Superior temporal gyrus (tissue), 1 donor: Measurements from ENCODE around the gene SH3BP4.

Experiments
- DNase-seq: peaks from one replicate; pipeline ENCODE4 v3.0.0-alpha.2; 2016; ENCODE audit errors: extremely low spot score

The SH3BP4 gene

GRCh38 chr2:235087832-235088495 lies 136.1 kb downstream of the SH3BP4 start:
- no peak for DNase-seq

GRCh38 chr2:235088496-235088921 lies 136.7 kb downstream of the SH3BP4 start:
- DNase-seq = no peak

DNA sequence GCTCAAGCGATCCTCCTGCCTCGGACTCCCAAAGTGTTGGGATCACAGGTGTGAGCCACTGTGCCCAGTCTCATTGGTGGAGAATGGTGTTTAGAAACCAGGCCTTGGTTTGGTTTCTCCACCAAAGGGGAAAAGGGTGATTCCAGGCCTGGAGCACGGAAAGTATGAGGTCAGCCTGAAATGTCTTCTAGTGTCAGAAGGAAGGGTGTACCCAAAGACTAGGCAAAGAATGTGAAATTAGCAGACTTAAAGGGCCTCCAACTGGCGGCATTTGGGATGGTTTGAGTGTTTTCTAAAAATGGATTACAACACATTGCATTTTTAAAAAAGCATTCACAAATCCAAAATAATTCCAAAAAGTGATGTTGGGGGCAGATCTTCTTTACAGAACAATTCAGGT lies 139.6 kb downstream of the SH3BP4 start:
- DNase-seq = no peak

GRCh38 chr2:235091983-235092382 lies 140.2 kb downstream of the SH3BP4 start:
- DNase-seq = no peak

- no peak for DNase-seq
These were observed 140.8 kb downstream of the SH3BP4 start for GRCh38 chr2:235092433-235093223.

DNA sequence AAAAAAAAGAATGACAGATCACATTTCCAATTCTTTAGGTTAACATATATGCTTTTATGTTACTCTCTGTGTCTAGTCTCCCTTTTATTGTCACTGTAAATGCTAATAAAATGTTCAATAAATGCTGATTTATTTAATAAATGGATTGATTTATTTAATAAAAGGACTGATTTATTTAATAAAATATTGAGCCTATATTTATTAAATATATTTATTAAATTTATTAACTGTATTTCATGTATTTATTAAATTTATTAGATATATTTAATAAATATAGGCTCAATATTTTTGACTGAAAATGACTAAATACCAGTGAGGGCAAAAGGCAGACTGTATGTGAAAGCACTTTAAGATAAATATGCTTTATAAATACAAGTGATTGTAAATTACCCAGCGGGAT lies 142.6 kb downstream of the SH3BP4 start:
- no peak for DNase-seq

DNA sequence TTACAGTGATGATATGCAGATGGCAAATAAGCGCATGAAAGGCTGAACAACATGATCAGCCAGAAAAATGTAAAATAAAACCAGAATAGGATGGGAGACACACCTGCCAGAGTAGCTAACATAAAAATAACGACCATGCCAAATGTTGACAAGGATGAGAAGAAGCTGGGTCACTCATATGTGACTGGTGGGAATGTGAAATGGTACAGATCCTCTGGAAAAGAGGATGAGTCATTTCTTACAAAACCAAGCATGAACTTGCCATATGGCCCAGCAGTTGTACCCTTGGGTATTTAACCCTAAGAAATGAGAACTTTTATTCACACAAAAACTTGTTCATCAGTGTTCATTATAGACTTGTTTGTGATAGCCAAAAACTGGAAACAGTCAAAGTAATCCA lies 143.8 kb downstream of the SH3BP4 start:
- no peak for DNase-seq

- DNase-seq = no peak
These were observed 144.6 kb downstream of the SH3BP4 start for GRCh38 chr2:235096447-235096846.

GRCh38 chr2:235097196-235097595 lies 145.4 kb downstream of the SH3BP4 start:
- no peak for DNase-seq

- DNase-seq = no peak
These were observed 146.5 kb downstream of the SH3BP4 start for GRCh38 chr2:235098269-235098668.

- DNase-seq = no peak
These were observed 147.1 kb downstream of the SH3BP4 start for GRCh38 chr2:235098736-235099494.

DNA sequence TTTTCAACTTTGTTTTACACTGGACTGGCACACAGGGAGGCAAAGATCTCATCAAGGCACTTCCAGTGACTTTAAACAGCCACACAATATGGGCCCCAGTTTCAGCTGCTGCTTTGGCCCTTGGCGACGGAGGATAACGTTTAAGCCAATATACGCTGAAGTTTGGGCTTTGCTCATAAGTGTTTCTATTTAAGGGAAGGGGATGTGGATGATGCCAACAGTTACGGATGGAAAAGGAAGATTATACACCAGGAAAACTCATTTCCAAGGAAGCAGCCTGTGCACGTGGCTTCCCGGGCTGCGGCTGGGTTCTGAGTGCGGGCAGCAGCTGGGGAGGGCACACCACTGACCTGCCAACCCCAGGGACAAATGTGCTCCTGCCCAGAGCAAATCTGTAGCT lies 151.1 kb downstream of the SH3BP4 start:
- no peak for DNase-seq
